ENCODE measurements around the gene CDH6.

GRCh38 chr5:31328040-31328733 is 134.7 kb downstream of the CDH6 start:
- no peak for TF ChIP-seq CTCF (IDR thresholded peaks at IDR 0.05; ENCODE audit: insufficient read depth, low read depth, low read length)
- TF ChIP-seq EZH2 (IDR thresholded peaks at IDR 0.05; ENCODE audit: insufficient read depth, low read length): no peak
